Activated CD4-positive, alpha-beta T cell treated with anti-CD3 and anti-CD28 coated beads for 24 hours (primary cell): ENCODE measurements around the gene ABCG4.
"Not testable (repeated sequence)": the region's sequence is repeated elsewhere in the genome, so short reads cannot be mapped to it uniquely, and the experiment has no call there.

Experiments used
- DNase-seq, 2 donors: peaks; one replicate each; pipeline ENCODE4 v3.0.0-alpha.2; 2020; ENCODE audit warnings: low read depth in 2 of 2

The ABCG4 gene

DNA sequence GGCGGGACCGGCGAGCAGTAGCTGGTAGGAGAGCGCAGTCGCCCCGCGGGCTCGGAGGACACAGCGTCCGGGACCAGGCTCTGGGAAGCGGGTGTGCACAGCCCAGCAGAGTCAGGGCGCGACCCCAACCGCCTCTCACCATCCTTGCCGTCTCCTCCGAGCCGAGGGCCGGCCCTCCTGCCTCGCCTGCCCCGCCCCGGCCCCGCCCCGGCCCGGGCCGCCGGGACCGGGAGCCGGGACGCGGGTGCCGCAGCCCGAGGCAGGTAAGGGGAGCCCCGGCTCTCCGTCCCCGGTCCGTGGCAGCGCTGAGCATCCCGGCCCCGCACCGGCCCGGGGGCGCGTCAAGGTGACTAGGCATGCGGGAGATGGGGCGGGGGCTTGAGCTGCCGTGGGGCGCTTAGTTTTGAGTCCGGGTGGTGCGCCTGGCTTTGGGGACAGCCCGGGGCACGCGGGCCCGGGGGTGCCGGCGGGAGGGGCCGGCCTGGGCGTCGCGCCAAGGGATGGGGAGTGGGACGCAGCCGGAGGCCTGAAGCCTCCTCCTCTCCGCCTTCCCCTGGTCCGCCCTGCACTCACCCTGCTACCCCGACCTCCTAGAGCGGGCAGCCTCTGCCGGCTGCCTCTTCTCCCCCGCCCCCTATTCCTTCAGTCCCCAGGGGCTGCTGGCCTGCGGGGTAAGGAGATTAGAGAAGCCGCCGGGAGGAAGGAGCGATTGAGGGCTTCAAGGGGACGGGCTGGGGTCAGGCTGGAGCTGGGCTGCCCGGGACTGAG, at the start of gene ABCG4:
ABCG4 (plus strand) TSS at position 35 of the 768 bp plus-strand sequence. CDS start 914 bp downstream, outside the sequence.
- no peak for DNase-seq

GRCh38 chr11:119099711-119100110, 49.1 kb upstream of the ABCG4 start:
- no peak for DNase-seq

- DNase-seq: no peak
Measured at GRCh38 chr11:119100246-119100970, 48.4 kb upstream of the ABCG4 start.

DNA sequence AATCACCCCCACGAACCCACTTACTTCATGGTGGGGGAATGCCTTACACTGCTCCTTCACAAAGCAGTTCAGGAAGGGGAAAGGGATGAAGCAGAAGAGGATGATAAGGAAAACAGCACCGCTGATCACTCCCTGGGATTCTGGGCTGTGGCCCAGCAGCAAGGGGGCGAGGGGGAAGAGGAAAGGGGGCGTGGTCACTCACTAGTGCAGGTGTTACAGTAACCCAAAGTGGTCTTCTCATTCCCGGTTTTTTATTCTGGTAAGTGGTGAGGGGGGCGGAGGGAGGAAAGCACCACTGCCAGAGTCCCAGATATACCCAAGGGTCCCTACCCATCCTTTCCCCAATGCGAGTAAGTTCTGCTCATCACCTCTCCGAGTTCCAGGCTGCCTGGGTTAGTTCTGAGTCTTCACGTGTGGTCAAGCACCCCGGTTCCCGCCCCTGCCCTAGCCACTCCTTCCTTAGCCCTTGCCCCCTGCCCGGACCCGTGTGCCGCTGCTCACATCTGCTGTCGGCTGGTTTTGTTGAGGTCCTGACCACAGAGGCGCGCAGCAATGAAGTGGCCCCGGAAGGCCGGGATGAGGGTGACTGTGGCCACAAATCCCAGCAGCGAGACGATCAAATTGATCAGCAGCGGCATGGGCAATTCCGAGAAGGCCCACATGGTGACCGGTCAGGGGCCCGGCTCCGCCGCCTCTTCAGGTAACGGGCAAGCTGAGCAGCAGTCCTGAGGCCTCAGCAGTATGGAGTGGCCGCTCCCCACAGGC, 47.7 kb upstream of the ABCG4 start:
- no peak for DNase-seq

GRCh38 chr11:119101759-119102423, 47.0 kb upstream of the ABCG4 start, which contains the start of gene DPAGT1:
Gene DPAGT1, minus strand, starts transcription at chr11:119101853. Its CDS starts 198 bp downstream, at chr11:119101655.
- DNase-seq: peak; percentile 74 to 81

- not testable (repeated sequence) for DNase-seq
Measured at GRCh38 chr11:119103161-119103664, 45.6 kb upstream of the ABCG4 start.

DNA sequence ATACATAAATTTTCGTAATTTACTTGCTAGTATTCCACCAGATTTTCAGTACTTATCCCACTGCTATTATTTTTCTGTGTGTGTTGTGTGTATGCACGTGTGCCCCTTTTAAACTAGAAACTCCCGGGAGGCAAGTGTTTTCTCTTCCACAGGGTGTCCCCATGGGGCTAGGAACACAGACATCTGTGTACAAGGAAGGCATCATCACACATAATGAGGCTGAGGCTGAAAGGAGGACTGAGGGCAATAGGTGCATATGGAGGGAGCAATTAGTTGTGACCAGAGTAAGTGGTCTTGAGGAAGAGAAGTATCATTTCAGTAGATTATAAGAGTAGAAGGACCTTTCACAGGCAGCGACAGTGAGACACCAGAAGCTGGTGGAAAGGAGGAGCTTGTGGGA, 45.1 kb upstream of the ABCG4 start:
- no peak for DNase-seq

DNA sequence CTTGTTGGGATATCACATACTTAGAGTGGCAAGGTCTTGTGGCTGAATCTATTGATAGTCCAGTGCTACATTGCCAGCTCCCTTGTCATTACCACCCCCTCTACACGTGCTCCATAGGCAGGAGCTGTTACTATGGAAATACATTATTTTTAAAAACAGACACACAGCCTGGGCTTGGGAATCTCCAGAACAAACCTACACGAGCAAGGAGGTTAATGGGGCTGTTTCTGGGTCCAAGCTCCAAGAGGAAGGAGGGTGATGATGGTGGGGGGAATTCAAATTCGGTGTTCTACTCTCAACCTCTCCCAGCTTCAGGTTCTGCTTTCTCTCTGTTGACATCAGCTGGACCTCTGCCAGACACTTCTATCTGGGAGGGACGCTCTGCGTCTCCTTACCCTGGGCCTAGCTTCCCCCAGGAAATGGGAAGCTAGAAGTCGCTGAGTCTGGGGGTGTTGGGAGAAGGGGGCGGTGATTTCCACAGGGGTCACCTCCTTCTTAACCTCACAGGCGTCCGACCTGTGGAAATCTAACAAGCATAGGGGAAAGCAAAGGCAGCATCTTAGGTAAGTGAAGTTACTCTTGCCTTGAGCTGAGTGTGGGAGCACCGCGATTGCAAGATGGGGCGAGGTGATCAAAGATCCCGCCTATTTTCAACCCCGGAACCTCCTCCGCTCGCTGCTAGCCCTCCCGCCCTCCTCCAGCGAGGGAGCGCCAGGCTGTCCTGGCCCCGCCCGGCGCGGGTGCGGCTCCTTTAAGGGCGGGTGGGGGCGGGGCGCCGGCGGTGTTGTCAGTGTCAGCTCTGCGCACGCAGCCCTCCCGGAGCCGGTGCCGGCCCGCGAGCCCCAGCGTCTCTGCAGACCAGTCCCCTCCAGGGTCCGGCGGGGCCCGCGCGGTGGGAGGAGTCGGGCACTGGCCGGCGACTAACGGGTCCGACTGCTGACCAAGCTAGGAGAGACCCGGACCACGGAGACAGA, 42.0 kb upstream of the ABCG4 start, which contains the start of gene C2CD2L:
C2CD2L (plus strand) TSS at position 781 of the 974 bp plus-strand sequence. CDS start 398 bp downstream, outside the sequence.
- peak; percentile 78 to 82 for DNase-seq

GRCh38 chr11:119107538-119108145, 41.2 kb upstream of the ABCG4 start:
- no peak for DNase-seq

DNA sequence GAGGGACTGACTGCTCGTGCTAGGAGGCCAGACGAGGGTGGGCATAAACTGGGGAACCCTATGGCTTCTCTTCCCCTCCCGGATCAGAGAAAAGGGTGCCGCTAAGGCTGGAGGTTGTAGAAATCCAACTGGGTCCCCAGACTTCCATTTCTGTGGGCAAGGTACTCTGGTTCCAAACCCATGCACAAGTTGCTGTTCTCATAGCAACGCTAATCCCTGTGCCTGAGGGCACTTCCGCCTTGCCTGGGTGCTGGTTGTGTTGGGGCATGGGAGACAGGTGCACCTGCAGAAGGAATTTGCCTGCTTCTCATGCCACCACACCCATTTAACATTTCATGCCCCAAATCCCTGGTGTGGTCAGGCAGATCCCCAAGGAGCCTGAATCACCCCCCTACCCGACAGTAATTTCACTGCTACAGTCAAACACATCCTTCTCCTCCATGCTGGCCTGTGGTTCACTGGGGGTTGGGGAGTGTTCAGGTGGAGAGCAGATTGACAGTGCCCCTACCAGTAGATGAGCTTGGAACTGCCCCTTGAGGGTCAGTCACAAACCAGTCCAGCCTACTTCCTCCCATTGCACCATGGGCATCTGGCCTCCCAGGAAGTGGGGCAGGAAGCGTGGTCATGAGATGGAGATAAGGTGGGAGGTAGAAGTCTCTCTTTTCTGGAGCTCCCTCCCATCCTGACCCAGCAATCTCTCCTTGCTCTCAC, 40.6 kb upstream of the ABCG4 start:
- no peak for DNase-seq

DNA sequence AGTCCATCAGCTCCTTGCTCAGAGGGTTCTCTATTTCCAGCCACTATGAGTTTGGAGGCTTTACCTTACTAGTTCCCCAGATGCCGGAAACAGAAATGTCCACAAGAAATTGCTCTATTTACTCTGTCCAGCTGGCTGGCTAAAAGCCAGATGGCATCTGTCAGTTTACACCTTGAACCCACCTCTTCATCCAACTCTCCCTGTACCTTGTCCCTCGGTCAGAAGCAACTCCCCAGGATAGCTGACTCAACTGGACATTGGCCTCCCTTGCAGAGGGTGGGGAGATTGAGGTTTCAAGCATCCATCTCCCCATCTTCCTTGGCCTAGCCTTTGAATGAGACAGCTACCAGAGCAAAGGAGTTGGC, 40.0 kb upstream of the ABCG4 start:
- no peak for DNase-seq

DNA sequence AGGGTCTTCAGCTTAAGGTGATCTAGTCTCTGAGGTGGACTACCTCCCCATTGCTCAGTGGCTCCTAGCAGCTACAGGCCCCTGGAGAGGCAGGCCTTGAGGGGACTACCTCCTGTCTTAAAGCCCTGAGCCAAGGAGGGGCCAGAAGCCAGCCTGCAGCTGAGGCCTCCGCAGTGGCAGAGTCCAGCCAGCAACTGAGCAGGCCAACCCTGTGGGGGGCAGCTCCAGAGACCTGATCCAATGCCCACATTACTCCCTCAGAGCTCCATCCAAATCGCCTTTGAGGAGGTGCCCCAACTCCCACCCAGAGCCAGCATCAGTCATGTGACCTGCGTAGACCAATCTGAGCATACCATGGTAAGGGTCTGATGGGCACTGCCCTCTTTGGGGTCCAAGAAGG, 39.0 kb upstream of the ABCG4 start:
- DNase-seq: no peak

DNA sequence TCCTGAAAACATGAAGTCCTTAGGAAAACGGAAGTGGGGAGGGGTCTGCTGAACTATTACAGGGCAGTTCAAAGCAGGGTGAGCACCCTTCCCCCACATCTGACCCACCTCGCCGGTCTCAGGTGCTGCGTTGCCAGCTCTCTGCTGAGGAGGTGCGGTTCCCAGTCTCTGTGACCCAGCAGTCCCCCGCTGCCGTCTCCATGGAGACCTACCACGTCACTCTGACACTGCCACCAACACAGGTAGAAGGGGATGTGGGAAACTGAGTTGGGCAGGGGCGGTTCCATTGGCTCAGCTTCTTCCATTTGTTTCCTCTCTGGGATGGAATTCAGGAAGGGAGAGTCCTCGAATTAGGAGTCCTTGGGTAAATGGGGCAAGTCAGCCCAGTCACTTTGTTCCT, 38.4 kb upstream of the ABCG4 start:
- DNase-seq: no peak

DNA sequence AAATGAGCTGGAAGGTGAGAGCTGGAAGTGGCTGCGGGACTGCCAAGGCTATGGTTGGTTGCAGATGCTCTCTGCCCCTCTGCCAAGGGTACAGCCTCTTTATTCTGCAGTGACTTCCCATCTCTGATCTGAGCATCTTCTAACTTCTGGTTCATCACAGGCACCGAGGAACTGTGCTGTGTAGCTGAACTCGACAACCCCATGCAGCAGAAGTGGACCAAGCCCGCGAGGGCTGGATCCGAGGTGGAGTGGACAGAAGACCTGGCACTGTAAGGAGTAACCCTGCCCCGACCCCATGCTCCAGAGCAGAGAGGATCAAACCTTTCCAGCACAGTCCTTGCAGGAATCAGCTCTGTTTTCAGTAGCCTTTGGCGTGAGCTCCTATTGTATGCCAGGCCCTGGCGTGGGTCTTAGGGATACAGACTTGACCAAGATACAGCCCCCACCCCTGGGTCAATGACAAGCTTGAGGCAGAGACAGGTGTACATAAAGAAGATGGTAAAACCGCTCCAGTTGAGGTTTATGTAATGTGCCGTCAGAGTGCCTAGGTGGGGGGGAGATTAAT, 37.4 kb upstream of the ABCG4 start:
- no peak for DNase-seq

DNA sequence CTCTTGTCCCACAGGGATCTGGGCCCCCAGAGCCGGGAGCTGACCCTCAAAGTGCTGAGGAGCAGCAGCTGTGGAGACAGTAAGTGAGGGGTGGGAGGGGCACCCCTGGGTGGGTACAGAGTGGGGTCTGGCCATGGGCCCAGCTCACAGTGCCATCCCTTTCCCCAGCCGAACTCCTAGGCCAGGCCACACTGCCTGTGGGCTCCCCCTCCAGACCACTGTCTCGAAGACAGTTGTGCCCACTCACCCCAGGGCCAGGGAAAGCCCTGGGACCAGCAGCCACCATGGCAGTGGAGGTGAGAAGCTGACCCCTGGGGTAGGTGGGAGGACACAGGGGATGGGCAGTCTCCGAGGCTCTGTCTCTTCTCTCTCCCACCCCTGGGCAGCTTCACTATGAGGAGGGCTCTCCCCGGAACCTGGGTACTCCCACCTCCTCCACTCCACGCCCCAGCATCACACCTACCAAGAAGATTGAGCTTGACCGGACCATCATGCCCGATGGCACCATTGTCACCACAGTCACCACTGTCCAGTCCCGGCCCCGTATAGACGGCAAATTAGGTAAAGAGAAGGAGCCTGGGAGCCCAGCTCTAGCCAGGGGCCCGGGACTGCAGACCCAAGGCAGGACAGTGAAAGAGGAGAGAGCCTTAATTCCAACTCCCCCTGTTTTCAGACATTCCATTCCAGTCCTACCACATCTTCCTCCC, 36.4 kb upstream of the ABCG4 start:
- no peak for DNase-seq

DNA sequence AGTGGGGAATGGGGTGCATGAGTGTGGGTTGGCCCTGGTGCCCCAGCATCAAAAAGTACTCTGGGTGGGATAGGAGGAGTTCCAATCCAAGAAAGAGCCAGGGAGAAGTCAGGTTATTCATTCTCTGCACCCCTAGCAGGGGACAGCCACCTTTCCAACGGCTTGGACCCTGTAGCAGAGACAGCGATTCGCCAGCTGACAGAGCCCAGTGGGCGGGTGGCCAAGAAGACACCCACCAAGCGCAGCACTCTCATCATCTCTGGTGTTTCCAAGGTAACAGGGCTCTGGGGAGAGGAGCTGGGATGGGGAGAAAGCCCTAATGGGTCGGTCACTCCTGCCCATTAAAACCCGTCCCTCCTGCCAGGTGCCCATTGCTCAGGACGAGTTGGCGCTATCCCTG, 35.1 kb upstream of the ABCG4 start:
- no peak for DNase-seq

GRCh38 chr11:119114351-119114750, 34.5 kb upstream of the ABCG4 start:
- DNase-seq: no peak
